UCSD-AML1 (cell line): Measurements from ENCODE around the gene ADAMTSL1.

ENCODE experiments used
- DNase-seq: peaks from one replicate; lab custom pipeline; 2025; ENCODE audit not compliant: unreplicated experiment; lab: John Stamatoyannopoulos, UW

ADAMTSL1 gene

GRCh38 chr9:18893046-18893445 is 419.1 kb downstream of the ADAMTSL1 start:
- DNase-seq: no peak

- DNase-seq: no peak
Measured at GRCh38 chr9:18893491-18893890, 419.5 kb downstream of the ADAMTSL1 start.

GRCh38 chr9:18896004-18896403 is 422.1 kb downstream of the ADAMTSL1 start:
- no peak for DNase-seq

GRCh38 chr9:18896531-18897179 is 422.7 kb downstream of the ADAMTSL1 start:
- no peak for DNase-seq

- DNase-seq: no peak
Measured at GRCh38 chr9:18903450-18903849, 429.5 kb downstream of the ADAMTSL1 start.

- no peak for DNase-seq
Measured at GRCh38 chr9:18905028-18905882, 431.3 kb downstream of the ADAMTSL1 start.

- no peak for DNase-seq
Measured at GRCh38 chr9:18905883-18906629, 432.1 kb downstream of the ADAMTSL1 start.

- peak; percentile 25 for DNase-seq
Measured at GRCh38 chr9:18906656-18907395, 432.9 kb downstream of the ADAMTSL1 start.

GRCh38 chr9:18907927-18908625 is 434.1 kb downstream of the ADAMTSL1 start:
- no peak for DNase-seq

- DNase-seq: peak; percentile 20
Measured at GRCh38 chr9:18909140-18910018, 435.4 kb downstream of the ADAMTSL1 start.

- DNase-seq: no peak
Measured at GRCh38 chr9:18910435-18910834, 436.5 kb downstream of the ADAMTSL1 start.

GRCh38 chr9:18910916-18911315 is 437.0 kb downstream of the ADAMTSL1 start:
- DNase-seq: no peak

GRCh38 chr9:18911714-18912342 is 437.9 kb downstream of the ADAMTSL1 start:
- no peak for DNase-seq

- no peak for DNase-seq
Measured at GRCh38 chr9:18920141-18921084, 446.5 kb downstream of the ADAMTSL1 start.

- DNase-seq: no peak
Measured at GRCh38 chr9:18921366-18922075, 447.6 kb downstream of the ADAMTSL1 start.

GRCh38 chr9:18922161-18922885 is 448.4 kb downstream of the ADAMTSL1 start:
- DNase-seq: no peak

- no peak for DNase-seq
Measured at GRCh38 chr9:18923167-18923566, 449.2 kb downstream of the ADAMTSL1 start.
